NCI-H748 treated with DMSO at 0.1 percent for 48 hours (cell line): ENCODE measurements around the gene SMIM32.
A peak's percentile ranks its signal among the peaks of the same experiment; 100 is the strongest.

Source experiments
- DNase-seq: peaks from one replicate; lab custom pipeline; 2025; lab: John Stamatoyannopoulos, UW

Gene SMIM32

GRCh38 chr5:136192526-136193321 is at the start of gene SMIM32:
Gene SMIM32, minus strand, starts transcription at chr5:136193162. Its CDS starts 638 bp downstream, at chr5:136192524.
- DNase-seq: peak; percentile 49

- no peak for DNase-seq
These were observed 49.6 kb upstream of the SMIM32 start for GRCh38 chr5:136242611-136243010.

GRCh38 chr5:136242136-136242535 is 49.2 kb upstream of the SMIM32 start:
- DNase-seq: no peak

GRCh38 chr5:136240894-136241293 is 47.9 kb upstream of the SMIM32 start:
- no peak for DNase-seq

- no peak for DNase-seq
These were observed 43.6 kb upstream of the SMIM32 start for GRCh38 chr5:136236479-136237083.

GRCh38 chr5:136235321-136235720 is 42.4 kb upstream of the SMIM32 start:
- no peak for DNase-seq

- no peak for DNase-seq
These were observed 39.4 kb upstream of the SMIM32 start for GRCh38 chr5:136232316-136232715.

- DNase-seq: no peak
These were observed 37.2 kb upstream of the SMIM32 start for GRCh38 chr5:136230176-136230575.

GRCh38 chr5:136228136-136228757 is 35.3 kb upstream of the SMIM32 start:
- DNase-seq: no peak

GRCh38 chr5:136226401-136226800 is 33.4 kb upstream of the SMIM32 start:
- DNase-seq: no peak

- no peak for DNase-seq
These were observed 32.8 kb upstream of the SMIM32 start for GRCh38 chr5:136225796-136226195.

GRCh38 chr5:136222580-136223235 is 29.7 kb upstream of the SMIM32 start:
- no peak for DNase-seq

- no peak for DNase-seq
These were observed 28.4 kb upstream of the SMIM32 start for GRCh38 chr5:136221340-136221739.

- no peak for DNase-seq
These were observed 23.3 kb upstream of the SMIM32 start for GRCh38 chr5:136216230-136216629.

- no peak for DNase-seq
These were observed 22.9 kb upstream of the SMIM32 start for GRCh38 chr5:136215812-136216211.

GRCh38 chr5:136213919-136214493 is 21.0 kb upstream of the SMIM32 start:
- no peak for DNase-seq

- peak; percentile 27 for DNase-seq
These were observed 19.3 kb upstream of the SMIM32 start for GRCh38 chr5:136212252-136212721.

GRCh38 chr5:136211282-136212040 is 18.5 kb upstream of the SMIM32 start:
- DNase-seq: no peak

- DNase-seq: no peak
These were observed 17.3 kb upstream of the SMIM32 start for GRCh38 chr5:136210259-136210658.

GRCh38 chr5:136209346-136209910 is 16.5 kb upstream of the SMIM32 start:
- DNase-seq: no peak

- DNase-seq: no peak
These were observed 16.0 kb upstream of the SMIM32 start for GRCh38 chr5:136208916-136209315.
